Measurements from ENCODE around the gene CUEDC2. TPM values are rescaled to one million over a fixed set of nuclear protein-coding genes. Genes with fewer than 3 reads are reported as not detected.

CUEDC2 gene
- total and polyA plus RNA-seq, 10 of the 15 experiments (the other 5 are each of a cell fraction or from before 2014, with no cell fraction given) = 20.4 to 121 (median 75.0) TPM

DNA sequence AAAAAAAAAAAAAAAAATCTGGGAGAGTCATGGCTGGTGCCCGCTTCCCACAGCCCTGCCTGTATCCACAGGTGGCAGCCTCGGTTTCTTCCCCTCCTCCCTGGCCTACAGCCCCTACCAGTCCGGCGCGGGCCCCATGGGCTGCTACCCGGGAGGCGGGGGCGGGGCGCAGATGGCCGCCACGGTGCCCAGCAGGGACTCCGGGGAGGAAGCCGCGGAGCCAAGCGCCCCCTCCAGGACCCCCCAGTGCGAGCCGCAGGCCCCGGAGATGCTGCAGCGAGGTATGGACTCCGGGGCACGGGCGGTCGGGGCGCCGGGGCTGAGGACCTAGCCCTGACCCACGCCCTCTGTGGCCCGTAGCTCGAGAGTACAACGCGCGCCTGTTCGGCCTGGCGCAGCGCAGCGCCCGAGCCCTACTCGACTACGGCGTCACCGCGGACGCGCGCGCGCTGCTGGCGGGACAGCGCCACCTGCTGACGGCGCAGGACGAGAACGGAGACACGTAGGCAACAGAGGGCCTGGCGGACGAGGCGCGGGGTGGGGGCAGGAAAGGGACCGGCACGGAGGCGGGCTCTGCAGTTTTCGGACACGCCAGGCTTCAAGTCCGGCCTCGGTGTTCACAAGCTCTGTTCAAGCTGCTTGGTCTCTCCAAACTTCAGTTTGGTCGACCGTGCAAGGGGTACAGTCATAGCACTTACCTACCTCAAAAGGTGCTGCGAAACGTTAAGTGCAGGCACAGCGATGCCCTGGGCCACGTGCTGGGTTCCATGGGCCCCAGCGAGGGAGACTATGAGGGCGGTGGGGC is 33.0 kb downstream of the CUEDC2 start (continued):
- TF ChIP-seq, protein P1, sequence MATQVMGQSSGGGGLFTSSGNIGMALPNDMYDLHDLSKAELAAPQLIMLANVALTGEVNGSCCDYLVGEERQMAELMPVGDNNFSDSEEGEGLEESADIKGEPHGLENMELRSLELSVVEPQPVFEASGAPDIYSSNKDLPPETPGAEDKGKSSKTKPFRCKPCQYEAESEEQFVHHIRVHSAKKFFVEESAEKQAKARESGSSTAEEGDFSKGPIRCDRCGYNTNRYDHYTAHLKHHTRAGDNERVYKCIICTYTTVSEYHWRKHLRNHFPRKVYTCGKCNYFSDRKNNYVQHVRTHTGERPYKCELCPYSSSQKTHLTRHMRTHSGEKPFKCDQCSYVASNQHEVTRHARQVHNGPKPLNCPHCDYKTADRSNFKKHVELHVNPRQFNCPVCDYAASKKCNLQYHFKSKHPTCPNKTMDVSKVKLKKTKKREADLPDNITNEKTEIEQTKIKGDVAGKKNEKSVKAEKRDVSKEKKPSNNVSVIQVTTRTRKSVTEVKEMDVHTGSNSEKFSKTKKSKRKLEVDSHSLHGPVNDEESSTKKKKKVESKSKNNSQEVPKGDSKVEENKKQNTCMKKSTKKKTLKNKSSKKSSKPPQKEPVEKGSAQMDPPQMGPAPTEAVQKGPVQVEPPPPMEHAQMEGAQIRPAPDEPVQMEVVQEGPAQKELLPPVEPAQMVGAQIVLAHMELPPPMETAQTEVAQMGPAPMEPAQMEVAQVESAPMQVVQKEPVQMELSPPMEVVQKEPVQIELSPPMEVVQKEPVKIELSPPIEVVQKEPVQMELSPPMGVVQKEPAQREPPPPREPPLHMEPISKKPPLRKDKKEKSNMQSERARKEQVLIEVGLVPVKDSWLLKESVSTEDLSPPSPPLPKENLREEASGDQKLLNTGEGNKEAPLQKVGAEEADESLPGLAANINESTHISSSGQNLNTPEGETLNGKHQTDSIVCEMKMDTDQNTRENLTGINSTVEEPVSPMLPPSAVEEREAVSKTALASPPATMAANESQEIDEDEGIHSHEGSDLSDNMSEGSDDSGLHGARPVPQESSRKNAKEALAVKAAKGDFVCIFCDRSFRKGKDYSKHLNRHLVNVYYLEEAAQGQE (IDR thresholded peaks at IDR 0.05; ENCODE audit: low read depth, low read length) = no peak
- TF ChIP-seq, protein P2, sequence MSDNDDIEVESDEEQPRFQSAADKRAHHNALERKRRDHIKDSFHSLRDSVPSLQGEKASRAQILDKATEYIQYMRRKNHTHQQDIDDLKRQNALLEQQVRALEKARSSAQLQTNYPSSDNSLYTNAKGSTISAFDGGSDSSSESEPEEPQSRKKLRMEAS (IDR thresholded peaks at IDR 0.05; ENCODE audit: low read depth, low read length) = peak; percentile 57
- TF ChIP-seq, protein P3, sequence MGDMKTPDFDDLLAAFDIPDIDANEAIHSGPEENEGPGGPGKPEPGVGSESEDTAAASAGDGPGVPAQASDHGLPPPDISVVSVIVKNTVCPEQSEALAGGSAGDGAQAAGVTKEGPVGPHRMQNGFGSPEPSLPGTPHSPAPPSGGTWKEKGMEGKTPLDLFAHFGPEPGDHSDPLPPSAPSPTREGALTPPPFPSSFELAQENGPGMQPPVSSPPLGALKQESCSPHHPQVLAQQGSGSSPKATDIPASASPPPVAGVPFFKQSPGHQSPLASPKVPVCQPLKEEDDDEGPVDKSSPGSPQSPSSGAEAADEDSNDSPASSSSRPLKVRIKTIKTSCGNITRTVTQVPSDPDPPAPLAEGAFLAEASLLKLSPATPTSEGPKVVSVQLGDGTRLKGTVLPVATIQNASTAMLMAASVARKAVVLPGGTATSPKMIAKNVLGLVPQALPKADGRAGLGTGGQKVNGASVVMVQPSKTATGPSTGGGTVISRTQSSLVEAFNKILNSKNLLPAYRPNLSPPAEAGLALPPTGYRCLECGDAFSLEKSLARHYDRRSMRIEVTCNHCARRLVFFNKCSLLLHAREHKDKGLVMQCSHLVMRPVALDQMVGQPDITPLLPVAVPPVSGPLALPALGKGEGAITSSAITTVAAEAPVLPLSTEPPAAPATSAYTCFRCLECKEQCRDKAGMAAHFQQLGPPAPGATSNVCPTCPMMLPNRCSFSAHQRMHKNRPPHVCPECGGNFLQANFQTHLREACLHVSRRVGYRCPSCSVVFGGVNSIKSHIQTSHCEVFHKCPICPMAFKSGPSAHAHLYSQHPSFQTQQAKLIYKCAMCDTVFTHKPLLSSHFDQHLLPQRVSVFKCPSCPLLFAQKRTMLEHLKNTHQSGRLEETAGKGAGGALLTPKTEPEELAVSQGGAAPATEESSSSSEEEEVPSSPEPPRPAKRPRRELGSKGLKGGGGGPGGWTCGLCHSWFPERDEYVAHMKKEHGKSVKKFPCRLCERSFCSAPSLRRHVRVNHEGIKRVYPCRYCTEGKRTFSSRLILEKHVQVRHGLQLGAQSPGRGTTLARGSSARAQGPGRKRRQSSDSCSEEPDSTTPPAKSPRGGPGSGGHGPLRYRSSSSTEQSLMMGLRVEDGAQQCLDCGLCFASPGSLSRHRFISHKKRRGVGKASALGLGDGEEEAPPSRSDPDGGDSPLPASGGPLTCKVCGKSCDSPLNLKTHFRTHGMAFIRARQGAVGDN (IDR thresholded peaks at IDR 0.05) = peak; percentile 80; the same call in 1 of the 2 replicates
